MM.1S (cell line): Measurements from ENCODE around the gene TAB2.

Experiments
- DNase-seq: peaks from one replicate; pipeline ENCODE4 v3.0.0-alpha.2; 2015
- H2AFZ ChIP-seq: fragments of 300-600 bp; sonication (generic); 2 replicates; pipeline ENCODE4 v1.6.0; 2016; ENCODE audit warnings: antibody characterized with exemption, low read length
- H3F3A ChIP-seq: fragments of 300-600 bp; sonication (generic); 2 replicates; pipeline ENCODE4 v1.6.1; 2016; ENCODE audit warnings: mild to moderate bottlenecking, antibody characterized with exemption, low read length, moderate library complexity, mixed read lengths; ENCODE audit not compliant: insufficient read depth
- H3K27ac ChIP-seq: fragments of 300-600 bp; sonication (generic); 2 replicates; pipeline ENCODE4 v1.5.1; 2016; ENCODE audit warnings: mild to moderate bottlenecking, low read length
- H3K27me3 ChIP-seq: fragments of 300-600 bp; sonication (generic); replicated peaks from 2 replicates; pipeline ENCODE4 v1.6.0; 2016; ENCODE audit warnings: low read length; ENCODE audit not compliant: insufficient read depth
- H3K36me3 ChIP-seq: fragments of 300-600 bp; sonication (generic); replicated peaks from 2 replicates; pipeline ENCODE4 v1.6.1; 2016; ENCODE audit warnings: mild to moderate bottlenecking, low read length, mixed read lengths; ENCODE audit not compliant: insufficient read depth
- H3K4me1 ChIP-seq: fragments of 300-600 bp; sonication (generic); 2 replicates; pipeline ENCODE4 v1.6.1; 2016; ENCODE audit warnings: low read length, mixed read lengths
- H3K4me2 ChIP-seq: fragments of 300-600 bp; sonication (generic); 2 replicates; pipeline ENCODE4 v1.6.0; 2016; ENCODE audit warnings: low read depth, low read length
- H3K4me3 ChIP-seq: fragments of 300-600 bp; sonication (generic); 2 replicates; pipeline ENCODE4 v1.5.1; 2016; ENCODE audit warnings: low read length, mixed read lengths
- H3K79me2 ChIP-seq: fragments of 300-600 bp; sonication (generic); 2 replicates; pipeline ENCODE4 v1.6.1; 2016; ENCODE audit warnings: mixed run types, low read length, mixed read lengths
- H3K9ac ChIP-seq: fragments of 300-600 bp; sonication (generic); 2 replicates; pipeline ENCODE4 v1.6.1; 2016; ENCODE audit warnings: low read length, mixed read lengths
- H3K9me2 ChIP-seq: fragments of 300-600 bp; sonication (generic); replicated peaks from 2 replicates; pipeline ENCODE4 v1.6.1; 2016; ENCODE audit warnings: mild to moderate bottlenecking, low read length, mixed read lengths; ENCODE audit not compliant: insufficient read depth
- H3K9me3 ChIP-seq: fragments of 300-600 bp; sonication (generic); replicated peaks from 2 replicates; pipeline ENCODE4 v1.6.1; 2016; ENCODE audit warnings: mild to moderate bottlenecking, low read length, mixed read lengths; ENCODE audit not compliant: insufficient read depth
- H4K20me1 ChIP-seq: fragments of 300-600 bp; sonication (generic); 2 replicates; pipeline ENCODE4 v1.6.1; 2016; ENCODE audit warnings: mild to moderate bottlenecking, low read length, moderate library complexity, mixed read lengths; ENCODE audit not compliant: insufficient read depth
- CTCF ChIP-seq: fragments of 300-600 bp; sonication (generic); IDR thresholded peaks from 2 replicates; pipeline ENCODE4 v1.5.1; 2016; ENCODE audit warnings: antibody characterized with exemption, low read length, mixed read lengths
- EZH2 ChIP-seq: fragments of 300-600 bp; sonication (generic); optimal IDR thresholded peaks from 2 replicates; pipeline ENCODE3; 2017; ENCODE audit warnings: low read depth, mild to moderate bottlenecking, antibody characterized with exemption, low read length, mixed read lengths
- EZH2phosphoT487 ChIP-seq: fragments of 300-600 bp; sonication (generic); IDR thresholded peaks from 2 replicates; pipeline ENCODE4 v1.6.1; 2018; ENCODE audit warnings: antibody characterized with exemption, low read length

The TAB2 gene

GRCh38 chr6:149311766-149312165, 5.7 kb upstream of the TAB2 start:
- no peak overlapping the region for H3K27ac ChIP-seq
- no peaks in the 10 kb centered on the region for H4K20me1 ChIP-seq
- no peak for DNase-seq
- no peaks in the 10 kb centered on the region for H3K27me3 ChIP-seq
- H3K4me2 ChIP-seq, result no peak overlapping the region
- no peak overlapping the region for H3K9ac ChIP-seq
- no peak overlapping the region for H2AFZ ChIP-seq
- H3K9me2 ChIP-seq, result no peaks in the 10 kb centered on the region
- H3K4me3 ChIP-seq, result no peak overlapping the region
- H3K4me1 ChIP-seq, result no peaks in the 10 kb centered on the region
- H3K9me3 ChIP-seq, result no peaks in the 10 kb centered on the region
- TF ChIP-seq CTCF, result no peak
- TF ChIP-seq EZH2phosphoT487, result no peak
- no peak for TF ChIP-seq EZH2
- H3K36me3 ChIP-seq, result no peaks in the 10 kb centered on the region
- H3K79me2 ChIP-seq, result no peaks in the 10 kb centered on the region
- H3F3A ChIP-seq, result no peaks in the 10 kb centered on the region

- no peak overlapping the region for H3K4me3 ChIP-seq
- H3K4me1 ChIP-seq, result no peaks in the 10 kb centered on the region
- no peak overlapping the region for H3K4me2 ChIP-seq
- H3K27ac ChIP-seq, result no peak overlapping the region
- H2AFZ ChIP-seq, result no peak overlapping the region
- no peaks in the 10 kb centered on the region for H3K36me3 ChIP-seq
- no peaks in the 10 kb centered on the region for H3K9me2 ChIP-seq
- no peaks in the 10 kb centered on the region for H4K20me1 ChIP-seq
- DNase-seq, result no peak
- H3K9me3 ChIP-seq, result no peaks in the 10 kb centered on the region
- TF ChIP-seq CTCF (no peak), EZH2 (no peak), EZH2phosphoT487 (no peak)
- no peaks in the 10 kb centered on the region for H3K27me3 ChIP-seq
- H3K9ac ChIP-seq, result no peak overlapping the region
- no peaks in the 10 kb centered on the region for H3K79me2 ChIP-seq
- H3F3A ChIP-seq, result no peaks in the 10 kb centered on the region
Measured at GRCh38 chr6:149313070-149313469, 4.4 kb upstream of the TAB2 start.

GRCh38 chr6:149313861-149314260, 3.7 kb upstream of the TAB2 start:
- Histone ChIP-seq H3K27me3 (no peaks in the 10 kb centered on the region), H3K9me3 (no peaks in the 10 kb centered on the region), H3K4me1 (no peaks in the 10 kb centered on the region), H3K79me2 (peaks cover 5% of the 10 kb centered on the region), H3K4me3 (no peak overlapping the region), H3K27ac (no peak overlapping the region), H3K9ac (no peak overlapping the region), H4K20me1 (no peaks in the 10 kb centered on the region), H3K36me3 (no peaks in the 10 kb centered on the region), H2AFZ (no peak overlapping the region), H3K4me2 (no peak overlapping the region), H3F3A (0 out of 2 replicates have a peak, but pooled peaks cover 4% of the 10 kb centered on the region), H3K9me2 (no peaks in the 10 kb centered on the region)
- TF ChIP-seq EZH2 (no peak), CTCF (no peak), EZH2phosphoT487 (no peak)
- DNase-seq, result no peak
